GM19397 (cell line): ENCODE measurements around the gene NUDC.
"Not testable (repeated sequence)": the region's sequence is repeated elsewhere in the genome, so short reads cannot be mapped to it uniquely, and the experiment has no call there.

Experiments used
- ATAC-seq: cut with Tn5 transposase; IDR thresholded peaks from one replicate; pipeline ENCODE4 v1.9.1; 2021; ENCODE audit warnings: mild to moderate bottlenecking, moderate library complexity; ENCODE audit not compliant: unreplicated experiment

Gene NUDC

GRCh38 chr1:26911399-26912146, 10.0 kb upstream of the NUDC start:
- no peak for ATAC-seq

- ATAC-seq: no peak
Observed at GRCh38 chr1:26912147-26912490, 9.4 kb upstream of the NUDC start.

- ATAC-seq: no peak
Observed at GRCh38 chr1:26913389-26913753, 8.2 kb upstream of the NUDC start.

- ATAC-seq: no peak
Observed at GRCh38 chr1:26913754-26914619, 7.6 kb upstream of the NUDC start, which contains the start of gene NR0B2. Gene NR0B2 (minus strand): TSS chr1:26913975. CDS start chr1:26913940, 35 bp downstream.

- no peak for ATAC-seq
Observed at GRCh38 chr1:26915204-26915842, 6.2 kb upstream of the NUDC start.

- ATAC-seq: no peak
Observed at GRCh38 chr1:26921126-26921539, 410 bp upstream of the NUDC start.

GRCh38 chr1:26922431-26922729, 837 bp downstream of the NUDC start:
- ATAC-seq: no peak

- ATAC-seq: no peak
Observed at GRCh38 chr1:26922901-26923300, 1.4 kb downstream of the NUDC start.

- no peak for ATAC-seq
Observed at GRCh38 chr1:26923711-26924110, 2.2 kb downstream of the NUDC start.

GRCh38 chr1:26932531-26932930, 11.0 kb downstream of the NUDC start:
- ATAC-seq: no peak

GRCh38 chr1:26936823-26937222, 15.3 kb downstream of the NUDC start:
- no peak for ATAC-seq

GRCh38 chr1:26938004-26938658, 16.6 kb downstream of the NUDC start:
- no peak for ATAC-seq

GRCh38 chr1:26938659-26939025, 17.1 kb downstream of the NUDC start:
- no peak for ATAC-seq

GRCh38 chr1:26941311-26941710, 19.8 kb downstream of the NUDC start:
- ATAC-seq: no peak

GRCh38 chr1:26942656-26943055, 21.1 kb downstream of the NUDC start:
- no peak for ATAC-seq

- no peak for ATAC-seq
Observed at GRCh38 chr1:26945138-26945537, 23.6 kb downstream of the NUDC start.

GRCh38 chr1:26945728-26946127, 24.2 kb downstream of the NUDC start:
- ATAC-seq: no peak

- no peak for ATAC-seq
Observed at GRCh38 chr1:26946270-26946669, 24.7 kb downstream of the NUDC start.

- not testable (repeated sequence) for ATAC-seq
Observed at GRCh38 chr1:26948725-26949057, 27.1 kb downstream of the NUDC start.

- ATAC-seq: no peak
Observed at GRCh38 chr1:26949266-26949925, 27.9 kb downstream of the NUDC start.

- ATAC-seq: no peak
Observed at GRCh38 chr1:26949926-26950319, 28.4 kb downstream of the NUDC start.
